ENCODE measurements around the gene RAMACL. TPM values are rescaled to one million over a fixed set of nuclear protein-coding genes. Genes with fewer than 3 reads are reported as not detected.

RAMACL gene
- total and polyA plus RNA-seq, 10 donors = 0.23 to 6.9 (median 2.9) TPM

- Histone ChIP-seq H3K27me3 (replicated peaks in 1 of 7) (no peaks in the 10 kb centered on the region), H3K4me1 (peaks cover 0 to 7% (median 2%) of the 10 kb centered on the region in 6 donors), H3K36me3 (peaks cover 0 to 87% (median 14%) of the 10 kb centered on the region in 6 donors), H3K4me3 (no peak overlapping the region), H3K27ac (no peak overlapping the region), H3K9me3 (no peaks in the 10 kb centered on the region)
- TF ChIP-seq CTCF (IDR thresholded peaks at IDR 0.05 in 8 of 11, conservative IDR thresholded peaks at IDR 0.05 in 3 of 11) = no peak
- no peak for TF ChIP-seq POLR2AphosphoS5 (IDR thresholded peaks at IDR 0.05)
- no peak for TF ChIP-seq POLR2A (IDR thresholded peaks at IDR 0.05)
- 86 to 92% (median 91%) methylated on average over 17 of the region's 17 CpGs for WGBS, 5 donors
- DNase-seq = no peak
- intact Hi-C loops (cut with DNase I; ENCODE audit: low total_unique reads) = no loop called here
Observed at GRCh38 chr6:166534658-166535406, 51.6 kb downstream of the RAMACL start.

GRCh38 chr6:166533205-166533824 is 53.2 kb downstream of the RAMACL start:
- no peak for DNase-seq

More at GRCh38 chr6:166533205-166533824, 53.2 kb downstream of the RAMACL start:
- Histone ChIP-seq H3K4me3 (no peak overlapping the region), H3K27ac (no peak overlapping the region), H3K27me3 (replicated peaks in 1 of 7) (no peaks in the 10 kb centered on the region), H3K9me3 (no peaks in the 10 kb centered on the region), H3K4me1 (no peaks in the 10 kb centered on the region), H3K36me3 (peaks cover 0 to 90% (median 14%) of the 10 kb centered on the region in 6 donors)
- no peak for TF ChIP-seq POLR2A (IDR thresholded peaks at IDR 0.05)
- TF ChIP-seq CTCF (IDR thresholded peaks at IDR 0.05 in 8 of 11, conservative IDR thresholded peaks at IDR 0.05 in 3 of 11) = no peak
- no peak for TF ChIP-seq POLR2AphosphoS5 (IDR thresholded peaks at IDR 0.05)
- 80 to 96% (median 93%) methylated on average over 15 of the region's 15 CpGs for WGBS, 5 donors
- intact Hi-C loops (cut with DNase I; ENCODE audit: low total_unique reads) = no loop called here

Other genes with a start within 250 kb of the RAMACL start
- 10 to 100 TPM; 46.0 to 66.4 (median 51.9) TPM for gene SFT2D1, start 244.1 kb downstream of the RAMACL start, total RNA-seq
- gene SFT2D1, start 244.1 kb downstream of the RAMACL start, polyA plus RNA-seq = 10 to 100 TPM; 58.8 to 71.0 (median 69.7) TPM
- gene MPC1, start 203.7 kb downstream of the RAMACL start, total RNA-seq = 10 to 100 TPM; 29.1 to 56.8 (median 34.5) TPM
- 10 to 100 TPM; 49.5 to 58.6 (median 52.4) TPM for gene MPC1, start 203.7 kb downstream of the RAMACL start, polyA plus RNA-seq
- gene RPS6KA2, start 40.6 kb upstream of the RAMACL start, total RNA-seq = 100 to 1,000 TPM in 2 of 7 donors, 10 to 100 TPM in 5; 45.9 to 123 (median 71.0) TPM
- gene RPS6KA2, start 40.6 kb upstream of the RAMACL start, polyA plus RNA-seq = 10 to 100 TPM in 1 of 3 donors, 1 to 10 TPM in 2; 7.6 to 26.3 (median 8.7) TPM